HCT116 (cell line): ENCODE measurements around the gene NEK6.

Experiments
- CBX3 ChIP-seq: IDR thresholded peaks from 2 replicates; pipeline ENCODE4 v1.6.1; 2012; ENCODE audit warnings: low read depth
- CEBPB ChIP-seq: IDR thresholded peaks from 2 replicates; pipeline ENCODE4 v1.6.1; 2012; ENCODE audit warnings: low read depth
- ELF1 ChIP-seq: IDR thresholded peaks from 2 replicates; pipeline ENCODE4 v1.6.1; 2012; ENCODE audit warnings: low read depth, borderline replicate concordance
- EZH2 ChIP-seq: fragments of 200-600 bp; sonication (generic); IDR thresholded peaks from 2 replicates; pipeline ENCODE4 v1.6.1; 2017; ENCODE audit warnings: antibody characterized with exemption, mixed run types
- POLR2A ChIP-seq: IDR thresholded peaks from 2 replicates; pipeline ENCODE4 v1.7.0; 2011; ENCODE audit warnings: borderline replicate concordance; ENCODE audit not compliant: insufficient read depth, insufficient read length; ENCODE audit errors: extremely low read depth
- POLR2AphosphoS5 ChIP-seq: IDR thresholded peaks from 2 replicates; pipeline ENCODE4 v1.6.1; 2011; ENCODE audit warnings: mild to moderate bottlenecking, low read depth, low read length, moderate library complexity
- SIN3A ChIP-seq: IDR thresholded peaks from 2 replicates; pipeline ENCODE4 v1.6.1; 2012; ENCODE audit warnings: low read depth
- SRF ChIP-seq: IDR thresholded peaks from 2 replicates; pipeline ENCODE4 v1.6.1; 2012; ENCODE audit warnings: low read depth
- TCF7L2 ChIP-seq: IDR thresholded peaks from 2 replicates; pipeline ENCODE4 v1.7.0; 2011; ENCODE audit warnings: borderline replicate concordance, inconsistent platforms; ENCODE audit not compliant: insufficient read depth, insufficient read length; ENCODE audit errors: extremely low read depth
- TF ChIP-seq, protein P1 (sequence below), 3 experiments: fragments of 200-600 bp in 1 of 3; sonication (generic) in 1 of 3; IDR thresholded peaks in 2 of 3; conservative IDR thresholded peaks in 1 of 3; 2 replicates each; pipeline ENCODE4 v1.5.1; 2012 to 2017; ENCODE audit warnings: low read depth in 2 of 3, low read length in 2 of 3, antibody characterized with exemption in 1 of 3, borderline replicate concordance in 1 of 3, control low read depth in 1 of 3, mild to moderate bottlenecking in 1 of 3, mixed read lengths in 1 of 3, mixed run types in 1 of 3, moderate library complexity in 1 of 3; ENCODE audit not compliant: insufficient read depth in 1 of 3
- TF ChIP-seq, protein P2 (sequence below): IDR thresholded peaks from 2 replicates; pipeline ENCODE4 v1.6.1; 2012; ENCODE audit warnings: low read depth
- TF ChIP-seq, protein P3 (sequence below): IDR thresholded peaks from 2 replicates; pipeline ENCODE4 v1.6.1; 2012
- TF ChIP-seq, protein P4 (sequence below): IDR thresholded peaks from 2 replicates; pipeline ENCODE4 v1.6.1; 2011; ENCODE audit warnings: mild to moderate bottlenecking, low read length, moderate library complexity; ENCODE audit not compliant: insufficient replicate concordance; ENCODE audit errors: extremely low read depth

DNA sequence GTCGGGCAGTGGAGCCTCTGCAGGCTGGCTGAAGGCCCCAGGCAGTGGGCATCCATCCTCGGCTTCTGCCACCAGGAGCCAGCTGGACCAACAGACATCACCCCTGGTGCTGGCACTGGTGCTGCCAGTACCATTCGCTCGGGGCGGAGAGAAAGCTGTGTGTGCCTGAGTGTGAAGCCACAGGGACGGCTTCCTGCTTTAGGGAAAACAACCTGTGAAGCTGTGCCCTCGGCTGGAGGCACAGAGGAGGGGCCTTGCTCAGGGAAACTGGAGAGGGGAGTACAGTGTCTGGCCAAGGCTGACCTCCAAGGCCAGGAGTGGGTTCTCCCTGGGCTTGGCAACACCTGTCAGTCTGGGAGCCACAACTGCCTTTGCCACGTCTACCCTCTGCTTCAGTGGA lies 38.3 kb downstream of the NEK6 start:
- no peak for TF ChIP-seq ELF1
- no peak for TF ChIP-seq EZH2
- TF ChIP-seq, protein P1, sequence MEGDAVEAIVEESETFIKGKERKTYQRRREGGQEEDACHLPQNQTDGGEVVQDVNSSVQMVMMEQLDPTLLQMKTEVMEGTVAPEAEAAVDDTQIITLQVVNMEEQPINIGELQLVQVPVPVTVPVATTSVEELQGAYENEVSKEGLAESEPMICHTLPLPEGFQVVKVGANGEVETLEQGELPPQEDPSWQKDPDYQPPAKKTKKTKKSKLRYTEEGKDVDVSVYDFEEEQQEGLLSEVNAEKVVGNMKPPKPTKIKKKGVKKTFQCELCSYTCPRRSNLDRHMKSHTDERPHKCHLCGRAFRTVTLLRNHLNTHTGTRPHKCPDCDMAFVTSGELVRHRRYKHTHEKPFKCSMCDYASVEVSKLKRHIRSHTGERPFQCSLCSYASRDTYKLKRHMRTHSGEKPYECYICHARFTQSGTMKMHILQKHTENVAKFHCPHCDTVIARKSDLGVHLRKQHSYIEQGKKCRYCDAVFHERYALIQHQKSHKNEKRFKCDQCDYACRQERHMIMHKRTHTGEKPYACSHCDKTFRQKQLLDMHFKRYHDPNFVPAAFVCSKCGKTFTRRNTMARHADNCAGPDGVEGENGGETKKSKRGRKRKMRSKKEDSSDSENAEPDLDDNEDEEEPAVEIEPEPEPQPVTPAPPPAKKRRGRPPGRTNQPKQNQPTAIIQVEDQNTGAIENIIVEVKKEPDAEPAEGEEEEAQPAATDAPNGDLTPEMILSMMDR (IDR thresholded peaks at IDR 0.05 in 2 of 3, conservative IDR thresholded peaks at IDR 0.05 in 1 of 3; ENCODE audit: borderline replicate concordance in 1 of 3, insufficient read depth in 1 of 3, low read depth in 2 of 3, low read length in 2 of 3) = no peak
- TF ChIP-seq POLR2A = no peak
- TF ChIP-seq SIN3A = no peak
- TF ChIP-seq POLR2AphosphoS5 = no peak
- no peak for TF ChIP-seq CBX3
- TF ChIP-seq, protein P2, sequence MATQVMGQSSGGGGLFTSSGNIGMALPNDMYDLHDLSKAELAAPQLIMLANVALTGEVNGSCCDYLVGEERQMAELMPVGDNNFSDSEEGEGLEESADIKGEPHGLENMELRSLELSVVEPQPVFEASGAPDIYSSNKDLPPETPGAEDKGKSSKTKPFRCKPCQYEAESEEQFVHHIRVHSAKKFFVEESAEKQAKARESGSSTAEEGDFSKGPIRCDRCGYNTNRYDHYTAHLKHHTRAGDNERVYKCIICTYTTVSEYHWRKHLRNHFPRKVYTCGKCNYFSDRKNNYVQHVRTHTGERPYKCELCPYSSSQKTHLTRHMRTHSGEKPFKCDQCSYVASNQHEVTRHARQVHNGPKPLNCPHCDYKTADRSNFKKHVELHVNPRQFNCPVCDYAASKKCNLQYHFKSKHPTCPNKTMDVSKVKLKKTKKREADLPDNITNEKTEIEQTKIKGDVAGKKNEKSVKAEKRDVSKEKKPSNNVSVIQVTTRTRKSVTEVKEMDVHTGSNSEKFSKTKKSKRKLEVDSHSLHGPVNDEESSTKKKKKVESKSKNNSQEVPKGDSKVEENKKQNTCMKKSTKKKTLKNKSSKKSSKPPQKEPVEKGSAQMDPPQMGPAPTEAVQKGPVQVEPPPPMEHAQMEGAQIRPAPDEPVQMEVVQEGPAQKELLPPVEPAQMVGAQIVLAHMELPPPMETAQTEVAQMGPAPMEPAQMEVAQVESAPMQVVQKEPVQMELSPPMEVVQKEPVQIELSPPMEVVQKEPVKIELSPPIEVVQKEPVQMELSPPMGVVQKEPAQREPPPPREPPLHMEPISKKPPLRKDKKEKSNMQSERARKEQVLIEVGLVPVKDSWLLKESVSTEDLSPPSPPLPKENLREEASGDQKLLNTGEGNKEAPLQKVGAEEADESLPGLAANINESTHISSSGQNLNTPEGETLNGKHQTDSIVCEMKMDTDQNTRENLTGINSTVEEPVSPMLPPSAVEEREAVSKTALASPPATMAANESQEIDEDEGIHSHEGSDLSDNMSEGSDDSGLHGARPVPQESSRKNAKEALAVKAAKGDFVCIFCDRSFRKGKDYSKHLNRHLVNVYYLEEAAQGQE = no peak
- no peak for TF ChIP-seq TCF7L2
- TF ChIP-seq, protein P3, sequence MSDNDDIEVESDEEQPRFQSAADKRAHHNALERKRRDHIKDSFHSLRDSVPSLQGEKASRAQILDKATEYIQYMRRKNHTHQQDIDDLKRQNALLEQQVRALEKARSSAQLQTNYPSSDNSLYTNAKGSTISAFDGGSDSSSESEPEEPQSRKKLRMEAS = no peak
- TF ChIP-seq, protein P4, sequence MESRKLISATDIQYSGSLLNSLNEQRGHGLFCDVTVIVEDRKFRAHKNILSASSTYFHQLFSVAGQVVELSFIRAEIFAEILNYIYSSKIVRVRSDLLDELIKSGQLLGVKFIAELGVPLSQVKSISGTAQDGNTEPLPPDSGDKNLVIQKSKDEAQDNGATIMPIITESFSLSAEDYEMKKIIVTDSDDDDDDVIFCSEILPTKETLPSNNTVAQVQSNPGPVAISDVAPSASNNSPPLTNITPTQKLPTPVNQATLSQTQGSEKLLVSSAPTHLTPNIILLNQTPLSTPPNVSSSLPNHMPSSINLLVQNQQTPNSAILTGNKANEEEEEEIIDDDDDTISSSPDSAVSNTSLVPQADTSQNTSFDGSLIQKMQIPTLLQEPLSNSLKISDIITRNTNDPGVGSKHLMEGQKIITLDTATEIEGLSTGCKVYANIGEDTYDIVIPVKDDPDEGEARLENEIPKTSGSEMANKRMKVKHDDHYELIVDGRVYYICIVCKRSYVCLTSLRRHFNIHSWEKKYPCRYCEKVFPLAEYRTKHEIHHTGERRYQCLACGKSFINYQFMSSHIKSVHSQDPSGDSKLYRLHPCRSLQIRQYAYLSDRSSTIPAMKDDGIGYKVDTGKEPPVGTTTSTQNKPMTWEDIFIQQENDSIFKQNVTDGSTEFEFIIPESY = no peak
- no peak for TF ChIP-seq CEBPB
- no peak for TF ChIP-seq SRF
